Transverse colon (tissue), 4 donors: ENCODE measurements around the gene CATSPER3. TPM values are rescaled to one million over a fixed set of nuclear protein-coding genes. Genes with fewer than 3 reads are reported as not detected.

Experiments
- DNase-seq: peaks from one replicate; pipeline ENCODE4 v3.0.0-alpha.2; 2019
- H3K27ac ChIP-seq, 4 donors: fragments of 200-600 bp; sonication (generic); 2 replicates each; pipeline ENCODE4 v1.5.1; 2016 to 2018; ENCODE audit warnings: inconsistent platforms in 4 of 4
- H3K27me3 ChIP-seq: fragments of 200-600 bp; sonication (generic); 2 replicates; pipeline ENCODE4 v1.5.1; 2017; ENCODE audit warnings: inconsistent platforms
- H3K36me3 ChIP-seq, 4 donors: fragments of 200-600 bp; sonication (generic); 2 replicates each; pipeline ENCODE4 v1.5.1; 2017 to 2019; ENCODE audit warnings: inconsistent platforms in 4 of 4
- H3K4me1 ChIP-seq, 4 donors: fragments of 200-600 bp; sonication (generic); 2 replicates each; pipeline ENCODE4 v1.5.1; 2017 to 2020; ENCODE audit warnings: inconsistent platforms in 4 of 4
- H3K4me3 ChIP-seq, 4 donors: fragments of 200-600 bp; sonication (generic); 1 replicate in 1 of 4; 2 replicates in 3 of 4; pipeline versions ENCODE4 v1.5.1 to v1.6.1; 2017 to 2019; ENCODE audit warnings: inconsistent platforms in 4 of 4
- H3K9me3 ChIP-seq, 2 donors: fragments of 200-600 bp; sonication (generic); 2 replicates each; pipeline ENCODE4 v1.5.1; 2017 to 2019; ENCODE audit warnings: inconsistent platforms in 2 of 2
- EP300 ChIP-seq: sonication (generic); formaldehyde crosslinking; IDR thresholded peaks from one replicate; pipeline ENCODE4 v1.6.1; 2017; ENCODE audit warnings: antibody characterized with exemption, low read depth
- POLR2A ChIP-seq: fragments of 450-650 bp; IDR thresholded peaks from one replicate; pipeline ENCODE4 v1.6.1; 2016; ENCODE audit warnings: antibody characterized with exemption, mild to moderate bottlenecking, moderate library complexity
- POLR2AphosphoS5 ChIP-seq, 3 donors: sonication (generic); formaldehyde crosslinking; IDR thresholded peaks; one replicate each; pipeline ENCODE4 v1.6.1; 2016; ENCODE audit warnings: antibody characterized with exemption in 3 of 3
- WGBS, 2 donors: methylation state at CpG; one replicate each; pipeline ENCODE4 v1.1.5; 2018; ENCODE audit warnings: low coverage in 1 of 2; 5-methylcytosine and 5-hydroxymethylcytosine counted together
- in situ Hi-C, 4 donors: fragments of 200-750 bp; cut with MboI; loops; one replicate each; pipeline versions ENCODE4 v1.15.0 to v1.15.1; 2017; ENCODE audit warnings: low sequenced_read_pairs in 3 of 4, low pct_ligation_motif_present in 1 of 4, low pct_unique_long_range_greater_than_20kb in 1 of 4
- intact Hi-C: fragments of 100-400 bp; cut with DNase I; formaldehyde crosslinking; loops from one replicate; pipeline ENCODE4 v1.15.1; 2023; ENCODE audit warnings: low total_unique reads
- total RNA-seq, 4 donors: library from RNA; depleted of rRNA; stranded (reverse); fragments of >200 nt; gene quantifications; one replicate each; pipeline ENCODE4 v1.1.0, GENCODE V29; 2016
- TF ChIP-seq, protein P1 (sequence below), 5 experiments: fragments of 200-600 bp in 3 of 5; fragments of 450-650 bp in 2 of 5; sonication (generic) in 3 of 5; IDR thresholded peaks; 1 replicate in 2 of 5; 2 replicates in 3 of 5; pipeline ENCODE4 v1.5.1; 2016 to 2017; ENCODE audit warnings: antibody characterized with exemption in 5 of 5, inconsistent platforms in 3 of 5, mild to moderate bottlenecking in 2 of 5, moderate library complexity in 1 of 5

CATSPER3 gene
- total RNA-seq, 4 donors from 2014 or later = 0.32 to 4.1 (median 1.1) TPM; not detected in 1

DNA sequence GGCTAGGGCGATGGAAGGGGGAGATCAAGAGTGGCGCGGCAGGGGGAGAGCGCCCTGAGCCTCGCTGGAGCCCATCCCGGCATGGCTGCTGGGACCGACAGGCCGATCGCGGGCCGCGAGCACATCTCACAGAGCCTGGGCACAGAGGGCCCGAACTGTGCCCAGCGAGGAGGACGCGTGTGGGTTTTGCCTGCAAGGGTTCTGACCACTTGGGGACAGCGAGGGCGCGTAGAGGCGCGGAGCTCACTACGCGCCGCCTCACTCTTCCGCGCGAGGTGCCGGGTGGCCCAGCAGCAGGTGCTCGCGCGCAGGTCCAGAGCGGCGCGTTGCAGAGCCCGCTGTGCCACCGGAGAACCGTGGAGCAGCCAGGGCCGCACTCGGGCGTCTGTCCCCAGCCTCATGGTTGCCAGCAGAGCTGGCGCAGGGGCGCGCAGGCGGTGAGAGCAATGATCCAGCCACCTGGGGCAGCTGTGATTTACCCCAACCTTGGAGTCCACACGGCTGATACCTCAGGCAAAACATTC, 82.6 kb downstream of the CATSPER3 start:
- Histone ChIP-seq H3K27me3 (peaks cover 61% of the 10 kb centered on the region), H3K4me3 (no peak overlapping the region), H3K27ac (no peak overlapping the region), H3K4me1 (peaks cover 0 to 1% (median 0%) of the 10 kb centered on the region in 4 donors), H3K9me3 (no peaks in the 10 kb centered on the region), H3K36me3 (no peaks in the 10 kb centered on the region)
- 30 to 51% methylated on average over 6 to 44 of the region's 45 CpGs for WGBS, 2 donors
- in situ Hi-C loops = no loop called here
- intact Hi-C loops = no loop called here
- TF ChIP-seq POLR2AphosphoS5 (IDR thresholded peaks at IDR 0.05) (no peak), EP300 (no peak), POLR2A (no peak)
- TF ChIP-seq, protein P1, sequence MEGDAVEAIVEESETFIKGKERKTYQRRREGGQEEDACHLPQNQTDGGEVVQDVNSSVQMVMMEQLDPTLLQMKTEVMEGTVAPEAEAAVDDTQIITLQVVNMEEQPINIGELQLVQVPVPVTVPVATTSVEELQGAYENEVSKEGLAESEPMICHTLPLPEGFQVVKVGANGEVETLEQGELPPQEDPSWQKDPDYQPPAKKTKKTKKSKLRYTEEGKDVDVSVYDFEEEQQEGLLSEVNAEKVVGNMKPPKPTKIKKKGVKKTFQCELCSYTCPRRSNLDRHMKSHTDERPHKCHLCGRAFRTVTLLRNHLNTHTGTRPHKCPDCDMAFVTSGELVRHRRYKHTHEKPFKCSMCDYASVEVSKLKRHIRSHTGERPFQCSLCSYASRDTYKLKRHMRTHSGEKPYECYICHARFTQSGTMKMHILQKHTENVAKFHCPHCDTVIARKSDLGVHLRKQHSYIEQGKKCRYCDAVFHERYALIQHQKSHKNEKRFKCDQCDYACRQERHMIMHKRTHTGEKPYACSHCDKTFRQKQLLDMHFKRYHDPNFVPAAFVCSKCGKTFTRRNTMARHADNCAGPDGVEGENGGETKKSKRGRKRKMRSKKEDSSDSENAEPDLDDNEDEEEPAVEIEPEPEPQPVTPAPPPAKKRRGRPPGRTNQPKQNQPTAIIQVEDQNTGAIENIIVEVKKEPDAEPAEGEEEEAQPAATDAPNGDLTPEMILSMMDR (IDR thresholded peaks at IDR 0.05) = no peak
- no peak for DNase-seq

DNA sequence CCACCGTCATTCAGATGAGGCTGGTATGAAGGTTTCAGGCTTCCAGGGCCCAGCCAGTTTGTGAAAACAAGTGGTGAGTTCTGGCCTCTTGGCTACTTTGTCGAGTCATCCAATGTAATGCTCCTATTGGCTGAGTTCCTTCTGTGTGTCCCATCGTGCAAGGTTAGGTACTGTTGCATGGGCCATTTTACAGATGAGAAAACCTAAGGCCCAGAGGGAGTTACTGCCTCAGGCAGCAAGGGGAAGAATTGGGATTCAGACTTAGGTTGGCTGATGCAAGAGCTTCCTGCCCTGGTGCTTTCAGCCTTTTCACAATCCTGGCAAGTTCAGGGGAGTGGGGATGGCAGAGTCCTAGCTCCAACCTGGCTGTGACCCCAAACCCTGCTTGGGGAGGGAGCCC, 83.7 kb downstream of the CATSPER3 start:
- H3K27me3 ChIP-seq = peaks cover 54% of the 10 kb centered on the region
- H3K27ac ChIP-seq = no peak overlapping the region
- in situ Hi-C loops (no loop called here), intact Hi-C loops (no loop called here)
- DNase-seq = no peak
- H3K36me3 ChIP-seq = no peaks in the 10 kb centered on the region
- TF ChIP-seq, protein P1 (IDR thresholded peaks at IDR 0.05) = no peak
- TF ChIP-seq POLR2AphosphoS5 (IDR thresholded peaks at IDR 0.05) (no peak), POLR2A (no peak)
- H3K9me3 ChIP-seq = no peaks in the 10 kb centered on the region
- WGBS, 2 donors = 64% methylated on average over 3 of the region's 3 CpGs; no CpG with 5 or more reads in 1 of the 2 donors
- no peak overlapping the region for H3K4me3 ChIP-seq
- peaks cover 0 to 4% (median 0%) of the 10 kb centered on the region in 4 donors for H3K4me1 ChIP-seq

DNA sequence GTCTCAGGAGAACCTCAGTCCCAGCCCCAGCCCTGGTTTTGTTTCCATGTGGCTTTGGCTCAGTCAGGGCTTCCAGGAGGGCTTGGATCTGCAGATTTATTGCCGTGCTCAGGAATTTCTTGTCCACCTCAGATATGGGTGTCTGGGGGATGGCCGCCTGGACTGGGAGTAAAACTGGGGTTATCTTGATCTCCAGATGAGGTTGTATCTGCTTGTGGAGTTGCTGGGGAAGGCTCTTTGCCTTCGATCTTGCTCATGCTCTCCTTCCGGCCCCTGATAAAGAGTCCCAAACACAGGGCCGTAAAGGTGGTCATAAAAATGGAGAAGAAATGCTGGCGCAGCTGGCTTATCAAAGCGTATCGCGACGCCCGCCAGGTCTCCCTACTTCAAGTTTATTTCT, 84.2 kb downstream of the CATSPER3 start:
- Histone ChIP-seq H3K27ac (no peak overlapping the region), H3K4me1 (peaks cover 0 to 4% (median 0%) of the 10 kb centered on the region in 4 donors), H3K27me3 (peaks cover 54% of the 10 kb centered on the region), H3K4me3 (no peak overlapping the region), H3K9me3 (no peaks in the 10 kb centered on the region), H3K36me3 (no peaks in the 10 kb centered on the region)
- WGBS, 2 donors = 16 to 43% methylated on average over 10 to 11 of the region's 11 CpGs
- DNase-seq = no peak
- in situ Hi-C loops = no loop called here
- intact Hi-C loops = no loop called here
- TF ChIP-seq, protein P1 (IDR thresholded peaks at IDR 0.05) = no peak
- TF ChIP-seq POLR2A (no peak), POLR2AphosphoS5 (IDR thresholded peaks at IDR 0.05) (no peak), EP300 (no peak)

DNA sequence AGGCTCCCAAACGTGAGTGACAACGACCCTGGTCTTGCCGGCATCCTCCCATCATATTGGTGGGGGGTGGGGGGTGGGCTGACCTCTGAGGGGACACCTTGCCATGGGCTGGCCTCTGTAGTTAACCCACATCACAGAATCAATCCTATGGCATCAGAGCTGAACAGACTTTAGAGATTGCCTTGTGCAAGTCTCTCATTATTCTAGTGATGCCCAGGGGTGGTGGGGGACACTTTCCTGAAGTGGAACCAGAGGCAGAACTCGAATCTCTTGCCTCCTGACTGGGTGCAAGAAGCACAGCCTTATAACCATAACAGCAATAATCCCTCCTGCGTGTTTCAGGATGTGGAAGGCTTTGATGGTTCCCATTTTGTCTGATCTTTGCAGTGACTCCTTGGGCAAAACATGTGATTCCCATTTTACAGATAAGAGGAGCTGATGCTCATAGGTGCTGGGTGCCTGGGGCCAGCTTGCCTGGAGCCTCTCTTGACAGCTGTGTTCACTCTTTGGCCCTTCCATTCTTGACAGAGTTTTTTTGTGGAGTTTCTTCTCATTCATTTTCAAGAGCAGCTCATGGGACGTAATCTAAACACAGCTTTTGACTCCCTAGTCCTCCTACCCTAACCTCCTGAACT, 84.9 kb downstream of the CATSPER3 start:
- 63 to 83% methylated on average over 1 to 6 of the region's 6 CpGs for WGBS, 2 donors
- peaks cover 54% of the 10 kb centered on the region for H3K27me3 ChIP-seq
- TF ChIP-seq EP300 = no peak
- TF ChIP-seq POLR2AphosphoS5 (IDR thresholded peaks at IDR 0.05) = no peak
- no peak for TF ChIP-seq POLR2A
- TF ChIP-seq, protein P1 (IDR thresholded peaks at IDR 0.05) = no peak
- in situ Hi-C loops (no loop called here), intact Hi-C loops (no loop called here)
- no peak for DNase-seq
- H3K4me1 ChIP-seq = peaks cover 0 to 4% (median 0%) of the 10 kb centered on the region in 4 donors
- H3K9me3 ChIP-seq = no peaks in the 10 kb centered on the region
- no peak overlapping the region for H3K4me3 ChIP-seq
- H3K27ac ChIP-seq = no peak overlapping the region
- H3K36me3 ChIP-seq = no peaks in the 10 kb centered on the region
